GM18951 (cell line): ENCODE data around the gene OPN5.

ENCODE experiments used
- POLR2A ChIP-seq: IDR thresholded peaks from 4 replicates; pipeline ENCODE4 v1.6.1; 2011; ENCODE audit warnings: mild to moderate bottlenecking; ENCODE audit not compliant: insufficient read length, insufficient read depth; ENCODE audit errors: extremely low read depth
- in situ Hi-C: fragments of 300-500 bp; cut with MboI; formaldehyde crosslinking; loops from one replicate; pipeline ENCODE4 v1.12.0; 2022; ENCODE audit warnings: low sequenced_read_pairs, mixed read lengths, inconsistent platforms; ENCODE audit not compliant: unreplicated experiment

The OPN5 gene

DNA sequence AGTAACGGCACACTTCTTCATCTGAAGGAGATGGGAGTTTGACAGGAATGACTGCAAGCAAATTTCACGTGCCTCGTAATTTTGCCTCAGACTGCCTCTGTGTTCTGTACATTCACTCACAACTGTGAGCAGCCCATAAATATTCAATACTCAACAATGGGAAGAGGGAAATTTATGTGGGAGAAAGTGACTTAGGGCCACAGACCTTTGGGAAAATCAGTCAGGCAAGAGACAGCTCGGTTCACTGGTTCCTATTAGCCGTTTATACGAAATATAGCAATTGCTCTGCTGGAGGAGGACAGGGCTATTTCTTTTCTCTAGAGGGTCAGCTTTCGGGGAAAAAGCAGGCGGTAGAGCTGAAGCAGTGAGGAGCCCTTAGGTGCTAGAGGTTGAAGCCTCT is 28.0 kb downstream of the OPN5 start:
- in situ Hi-C loops, result no loop called here

DNA sequence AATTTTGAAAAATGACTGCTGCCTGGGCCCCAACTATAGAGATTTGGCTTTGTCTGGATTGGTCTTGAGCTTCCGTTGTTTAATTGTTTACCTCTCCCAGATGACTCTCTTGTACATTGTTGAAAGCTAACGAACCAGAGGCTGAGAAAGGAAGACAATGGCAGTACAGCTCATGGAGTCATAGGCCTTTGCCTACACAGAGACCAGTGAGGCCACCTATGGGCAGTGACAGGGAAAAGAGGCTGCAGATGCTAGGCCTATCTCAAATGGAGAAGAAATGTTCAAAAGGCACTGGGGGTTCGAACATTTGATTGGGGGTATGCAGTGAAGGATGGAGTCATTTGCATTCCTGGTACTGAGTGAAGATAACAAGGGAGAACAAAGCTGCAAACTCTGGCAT is 29.1 kb downstream of the OPN5 start:
- TF ChIP-seq POLR2A, result no peak
- in situ Hi-C loops, result no loop called here

More for the DNA sequence above, 28.0 kb downstream of the OPN5 start:
- TF ChIP-seq POLR2A, result no peak

DNA sequence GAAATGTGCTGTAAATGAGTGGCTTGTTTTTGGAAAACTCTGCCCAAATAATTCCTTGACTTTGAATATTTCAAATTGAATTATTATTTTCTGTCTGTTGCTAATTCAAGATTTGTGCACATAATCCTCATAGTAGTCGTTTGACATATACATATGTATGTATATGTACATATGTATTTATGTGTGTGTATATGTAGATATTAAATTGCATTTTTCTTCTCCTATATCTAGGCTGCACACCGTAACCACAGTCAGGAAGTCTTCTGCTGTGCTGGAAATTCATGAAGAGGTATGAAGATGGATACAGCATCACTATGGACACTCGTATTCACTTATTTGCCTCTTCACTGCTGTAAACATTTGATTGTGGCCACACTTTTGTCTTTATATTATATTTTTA is 29.6 kb downstream of the OPN5 start:
- TF ChIP-seq POLR2A, result no peak
- in situ Hi-C loops, result no loop called here

DNA sequence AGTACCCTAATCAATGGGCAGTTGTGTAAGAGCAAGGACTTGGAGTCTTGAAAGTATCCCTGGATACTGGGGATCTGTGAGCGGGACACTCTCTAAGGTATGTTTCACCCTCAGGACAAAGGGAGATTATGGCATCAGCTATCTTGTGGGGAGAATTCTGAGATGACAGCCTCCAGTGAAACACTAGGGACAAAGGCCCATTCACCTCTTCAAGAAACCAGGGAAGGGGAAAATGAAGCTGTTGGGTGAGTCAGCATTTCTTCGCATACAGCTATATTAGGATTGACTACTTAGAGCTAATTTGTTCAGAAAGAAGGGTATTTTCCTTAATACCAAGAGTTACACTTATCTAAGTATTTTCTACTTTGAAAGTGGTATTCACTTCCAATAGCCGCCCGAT is 35.9 kb downstream of the OPN5 start:
- TF ChIP-seq POLR2A, result no peak
- in situ Hi-C loops, result no loop called here

DNA sequence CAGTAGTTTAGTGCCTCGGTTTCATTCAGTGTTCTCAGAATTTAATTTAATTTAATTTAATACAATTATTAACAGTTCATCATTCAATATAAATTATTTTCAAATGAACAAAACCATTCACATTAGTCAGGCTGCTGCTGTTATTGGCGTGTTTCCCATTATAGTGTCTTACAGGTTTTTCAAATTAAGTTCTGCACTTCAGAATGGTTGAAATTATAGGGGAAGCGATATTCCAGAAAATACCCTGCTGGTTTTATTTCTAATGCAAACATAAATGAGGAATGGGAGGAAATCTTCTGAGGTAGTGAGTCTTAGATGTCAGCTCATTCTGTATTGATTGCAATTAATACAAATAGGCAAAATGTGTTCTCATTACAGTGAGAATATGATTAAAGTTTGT is 37.6 kb downstream of the OPN5 start:
- no peak for TF ChIP-seq POLR2A
- in situ Hi-C loops, result no loop called here

DNA sequence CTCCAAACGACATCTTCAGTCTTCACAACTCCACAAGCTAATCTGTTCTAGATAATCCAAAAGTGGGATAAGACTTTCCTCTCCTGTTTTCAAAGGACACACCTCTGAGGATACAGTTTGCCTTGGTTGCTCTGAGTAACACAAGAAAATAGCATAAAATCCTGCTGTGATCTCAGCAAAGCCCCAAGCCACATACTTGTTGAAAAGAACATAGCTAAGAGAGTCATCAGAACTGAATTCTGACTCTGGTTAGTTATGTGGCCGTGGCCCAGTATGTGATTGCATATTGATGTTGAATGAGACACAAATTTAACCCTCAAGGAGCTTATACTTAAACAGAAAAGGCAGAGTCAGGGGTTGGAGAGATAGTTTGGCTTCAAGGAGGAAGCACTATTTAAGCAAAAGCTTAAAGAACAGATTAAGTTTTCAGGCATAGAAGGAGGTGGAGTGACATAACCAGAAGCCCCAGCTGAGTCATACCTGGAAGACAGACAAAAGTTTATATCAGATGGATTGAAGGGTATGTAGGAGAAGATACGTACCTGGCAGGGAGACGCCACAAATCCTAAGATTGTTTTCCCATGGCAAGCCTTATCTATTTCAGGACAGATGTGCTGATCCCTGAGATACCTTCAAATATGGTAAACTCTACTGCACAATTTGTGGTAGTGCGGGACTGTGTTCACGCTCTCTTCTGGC is 41.2 kb downstream of the OPN5 start:
- in situ Hi-C loops, result no loop called here
- TF ChIP-seq POLR2A, result no peak

DNA sequence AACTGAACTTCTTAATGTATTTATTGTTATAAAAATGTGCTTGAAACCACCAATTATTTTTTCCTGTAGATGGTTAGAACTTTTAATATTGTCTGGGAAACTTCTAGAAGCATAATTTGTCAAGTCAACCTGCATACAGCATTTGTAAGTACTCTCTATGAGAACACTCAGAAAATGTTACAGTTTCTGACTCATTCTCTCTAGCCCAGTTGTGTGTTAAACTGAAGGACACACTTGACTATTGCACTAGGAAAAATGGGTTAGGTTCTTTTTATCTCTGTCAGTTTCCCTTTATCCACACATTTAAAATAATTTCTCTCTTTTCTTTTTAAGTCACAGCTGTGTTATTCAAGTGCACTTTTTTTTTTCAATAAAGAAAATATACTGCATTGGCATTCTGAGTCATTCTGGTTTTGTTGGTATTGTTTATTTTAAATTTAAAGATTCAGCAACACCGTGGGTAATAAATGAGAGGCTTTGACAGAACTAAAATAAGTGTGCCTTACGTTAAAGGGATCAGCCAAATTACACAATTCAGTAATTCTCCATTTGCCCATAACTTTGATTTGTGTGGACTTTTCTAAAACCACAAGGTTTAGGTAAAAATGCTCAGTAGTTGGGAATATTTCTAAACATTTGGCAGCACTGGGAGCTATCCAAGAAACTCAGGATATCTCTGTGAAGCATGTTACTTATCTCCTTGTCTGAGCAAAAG is 50.7 kb downstream of the OPN5 start:
- in situ Hi-C loops, result no loop called here
- no peak for TF ChIP-seq POLR2A

DNA sequence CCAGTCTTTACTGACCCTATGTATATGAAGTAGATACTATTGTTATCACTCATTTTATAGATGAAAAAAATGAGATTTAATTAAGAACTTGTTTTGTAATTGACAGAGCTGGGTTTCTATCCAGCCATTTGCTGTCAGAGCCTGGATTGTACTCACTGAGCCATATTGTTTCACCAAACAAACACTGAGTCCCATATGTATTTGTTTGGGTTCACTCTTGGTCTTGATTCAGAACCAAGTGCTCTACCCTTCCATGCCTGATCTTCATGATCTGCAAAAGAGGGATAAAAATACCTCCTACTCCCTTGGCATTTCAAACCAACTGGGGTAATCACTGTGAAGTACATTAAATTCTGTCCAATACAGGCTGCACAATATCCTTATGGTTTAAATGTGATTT is 52.4 kb downstream of the OPN5 start:
- in situ Hi-C loops, result no loop called here
- no peak for TF ChIP-seq POLR2A

DNA sequence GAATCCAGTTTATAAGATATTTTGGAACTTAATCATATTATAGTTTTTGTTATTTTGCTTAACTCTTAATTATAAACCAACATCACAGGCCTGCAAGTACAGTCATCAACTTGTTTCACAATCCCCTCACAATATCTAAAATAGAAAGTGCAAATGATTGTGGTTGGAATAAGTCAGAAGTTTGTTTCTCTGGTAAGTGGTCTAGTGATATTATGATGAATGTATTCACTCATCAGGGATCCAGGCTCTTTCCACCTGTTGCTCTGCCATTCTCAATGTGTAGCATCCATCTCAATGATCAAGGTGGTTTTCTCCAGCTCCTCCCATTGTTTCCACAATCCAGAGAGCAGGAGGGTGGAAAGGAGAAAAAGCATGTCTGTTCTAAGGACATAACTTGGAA is 54.2 kb downstream of the OPN5 start:
- in situ Hi-C loops, result no loop called here
- no peak for TF ChIP-seq POLR2A

DNA sequence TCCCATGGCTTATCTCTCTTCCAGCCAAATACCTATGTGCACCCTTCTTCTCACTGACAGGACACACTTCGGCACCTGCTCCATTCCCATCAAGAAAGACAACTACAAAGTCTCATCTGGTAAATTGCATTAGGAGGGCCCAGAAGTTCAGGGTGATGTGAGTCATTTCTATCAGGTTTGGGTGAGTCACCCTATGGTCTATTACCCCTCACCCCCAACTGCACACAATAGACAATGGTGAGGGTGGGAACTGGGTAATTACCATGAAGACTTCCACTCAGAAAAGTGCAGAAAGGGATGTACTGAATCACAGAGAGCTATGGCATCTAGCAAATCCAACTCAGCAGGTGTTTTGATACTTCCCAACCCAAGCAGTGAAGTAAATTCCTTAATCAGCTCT is 54.8 kb downstream of the OPN5 start:
- TF ChIP-seq POLR2A, result no peak
- in situ Hi-C loops, result no loop called here

DNA sequence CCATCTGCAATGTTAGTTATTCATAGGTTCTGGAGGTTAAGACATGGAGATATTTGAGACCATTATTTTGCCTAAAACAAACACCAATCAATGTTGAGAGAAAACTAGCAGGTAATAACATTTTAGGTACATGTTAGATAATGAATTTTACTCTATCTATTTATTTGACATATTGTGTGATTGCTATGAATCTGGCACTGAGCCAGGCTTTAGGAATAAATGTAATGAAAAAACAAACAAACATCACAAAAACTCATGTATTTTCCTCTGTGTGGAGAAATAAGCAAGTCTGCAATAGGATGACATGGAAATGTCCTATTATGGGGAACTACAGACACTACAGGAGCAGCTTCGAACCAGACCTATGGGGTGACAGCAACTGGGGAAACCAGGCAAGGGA is 57.8 kb downstream of the OPN5 start:
- in situ Hi-C loops, result no loop called here
- no peak for TF ChIP-seq POLR2A

DNA sequence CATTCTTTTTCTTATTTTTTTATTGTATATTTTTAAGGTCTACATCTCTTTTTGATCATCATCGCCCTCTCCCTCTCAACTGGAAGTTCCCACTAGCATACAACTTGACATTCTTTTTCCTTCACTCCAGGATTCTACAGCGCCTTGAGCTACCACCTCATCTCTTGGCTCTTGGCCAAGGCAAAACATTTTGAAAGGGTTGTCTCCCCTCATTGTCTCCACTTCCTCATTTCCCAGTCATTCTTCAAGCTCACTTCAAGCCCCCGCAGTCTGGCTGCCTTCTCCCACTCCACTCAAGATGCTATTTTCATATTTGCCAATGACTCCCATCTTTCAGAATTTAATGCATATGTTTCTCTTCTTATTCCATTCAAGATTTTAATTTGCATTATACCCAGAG is 63.0 kb downstream of the OPN5 start:
- no peak for TF ChIP-seq POLR2A
- in situ Hi-C loops, result no loop called here

DNA sequence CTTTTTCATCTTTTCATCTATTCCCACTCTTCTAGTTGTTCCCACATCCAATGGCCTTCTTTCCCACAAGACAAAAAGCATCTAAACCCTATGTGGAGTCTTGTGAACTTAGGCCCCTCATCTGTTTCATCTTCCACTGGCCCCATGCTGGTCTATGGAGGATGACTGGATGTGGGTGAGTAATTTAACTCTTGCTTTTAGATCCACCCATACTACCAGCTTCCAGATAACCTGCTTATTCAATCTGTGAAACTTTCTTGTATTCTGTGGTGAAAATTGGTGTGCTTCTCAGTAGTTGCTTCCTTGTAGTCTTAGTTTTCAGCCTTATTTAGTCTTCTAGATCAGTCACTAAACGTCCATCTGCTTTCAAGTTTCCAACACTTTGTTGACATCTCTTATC is 64.9 kb downstream of the OPN5 start:
- no peak for TF ChIP-seq POLR2A
- in situ Hi-C loops, result no loop called here

DNA sequence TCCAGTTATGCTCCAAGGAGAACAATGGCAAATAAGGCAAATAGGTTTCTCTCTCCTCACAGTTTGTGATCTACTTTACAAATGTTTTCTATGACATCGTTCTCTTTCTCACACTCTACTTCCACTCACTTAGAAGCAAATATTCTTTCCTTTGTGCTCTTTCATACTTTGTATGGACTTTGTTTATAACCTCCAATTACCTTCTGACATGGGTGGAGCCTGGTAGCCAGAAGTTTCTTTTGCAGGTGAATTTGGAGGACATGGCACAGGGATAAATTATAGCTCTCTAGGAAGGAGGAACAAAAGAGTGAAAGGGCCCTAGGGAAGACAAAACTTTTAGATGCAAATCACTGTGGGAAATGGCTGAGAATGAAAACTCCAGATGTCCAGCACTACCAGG is 69.3 kb downstream of the OPN5 start:
- TF ChIP-seq POLR2A, result no peak
- in situ Hi-C loops, result no loop called here

DNA sequence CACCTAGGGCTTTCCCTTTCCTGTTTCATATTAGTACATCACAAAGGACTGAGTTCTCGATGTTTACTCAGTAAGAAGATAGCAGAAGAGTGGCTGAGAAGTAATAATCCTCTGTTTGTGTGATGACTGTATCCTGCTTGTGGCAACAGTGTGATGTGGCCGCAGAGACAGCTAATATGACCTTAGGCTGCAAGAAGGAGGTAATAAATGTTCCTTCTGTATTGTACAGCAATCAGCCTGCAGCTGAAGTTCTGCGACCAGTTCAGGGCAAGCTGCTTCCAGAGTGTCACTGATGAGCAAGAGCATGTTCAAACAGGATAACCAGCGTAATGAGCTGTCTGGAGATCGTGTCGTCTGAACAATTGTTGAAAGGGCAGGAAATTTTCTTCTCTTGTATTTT is 70.9 kb downstream of the OPN5 start:
- in situ Hi-C loops, result no loop called here
- TF ChIP-seq POLR2A, result no peak

DNA sequence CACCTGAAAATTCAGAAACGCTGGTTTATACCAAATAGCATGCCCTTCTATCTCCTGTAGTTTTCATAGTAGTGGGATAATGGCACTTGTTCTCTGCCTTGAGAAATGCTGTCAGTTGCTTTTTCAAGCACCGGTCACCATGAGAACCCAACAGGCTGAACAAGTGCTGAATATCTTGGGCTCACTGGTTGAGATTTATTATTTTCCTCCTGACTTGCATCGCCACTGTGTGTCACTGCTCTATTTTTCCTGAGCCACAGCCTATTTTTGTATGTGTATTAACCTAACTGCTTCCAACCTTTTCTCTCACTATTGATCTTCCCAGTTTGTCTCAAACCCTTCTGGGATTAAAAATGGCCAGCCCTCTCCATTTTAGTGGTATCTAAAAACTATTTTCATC is 71.9 kb downstream of the OPN5 start:
- TF ChIP-seq POLR2A, result no peak
- in situ Hi-C loops, result no loop called here
